ENCODE data around the gene B3GAT1.

Gene B3GAT1

GRCh38 chr11:134429106-134429505, 17.1 kb upstream of the B3GAT1 start:
- no peak overlapping the region for H3K27ac ChIP-seq
- TF ChIP-seq ZFX (IDR thresholded peaks at IDR 0.05; ENCODE audit: borderline replicate concordance): no peak
- TF ChIP-seq CTCF (IDR thresholded peaks at IDR 0.05): no peak

GRCh38 chr11:134425816-134426536, 13.9 kb upstream of the B3GAT1 start:
- no peak overlapping the region for H3K27ac ChIP-seq
- TF ChIP-seq ZFX (IDR thresholded peaks at IDR 0.05; ENCODE audit: borderline replicate concordance) (no peak), CTCF (IDR thresholded peaks at IDR 0.05) (no peak)

GRCh38 chr11:134425413-134425812, 13.4 kb upstream of the B3GAT1 start:
- no peak overlapping the region for H3K27ac ChIP-seq

GRCh38 chr11:134423106-134423505, 11.1 kb upstream of the B3GAT1 start:
- TF ChIP-seq CTCF (IDR thresholded peaks at IDR 0.05) (no peak), ZFX (IDR thresholded peaks at IDR 0.05; ENCODE audit: borderline replicate concordance) (no peak)

More at GRCh38 chr11:134425413-134425812, 13.4 kb upstream of the B3GAT1 start:
- TF ChIP-seq ZFX (IDR thresholded peaks at IDR 0.05; ENCODE audit: borderline replicate concordance) (no peak), CTCF (IDR thresholded peaks at IDR 0.05) (no peak)

GRCh38 chr11:134417871-134418840, 6.1 kb upstream of the B3GAT1 start:
- TF ChIP-seq CTCF (IDR thresholded peaks at IDR 0.05) (no peak), ZFX (IDR thresholded peaks at IDR 0.05; ENCODE audit: borderline replicate concordance) (no peak)
- H3K27ac ChIP-seq: no peak overlapping the region

More at GRCh38 chr11:134423106-134423505, 11.1 kb upstream of the B3GAT1 start:
- no peak overlapping the region for H3K27ac ChIP-seq

- TF ChIP-seq ZFX (IDR thresholded peaks at IDR 0.05; ENCODE audit: borderline replicate concordance): no peak
- no peak for TF ChIP-seq CTCF (IDR thresholded peaks at IDR 0.05)
- no peak overlapping the region for H3K27ac ChIP-seq
Measured at GRCh38 chr11:134416726-134417125, 4.7 kb upstream of the B3GAT1 start.
